D721Med (cell line): ENCODE data around the gene SHROOM3.
A peak's percentile ranks its signal among the peaks of the same experiment; 100 is the strongest.

Experiments used
- DNase-seq: peaks from one replicate; pipeline ENCODE4 v3.0.0; 2011; ENCODE audit warnings: low spot score; ENCODE audit not compliant: insufficient read length
- FAIRE-seq: peaks from 2 replicates; lab custom pipeline; 2011; peaks lifted over from hg19 to GRCh38; lab: Jason Lieb, UNC
- TF ChIP-seq, protein P1 (sequence below): IDR thresholded peaks from 2 replicates; pipeline ENCODE4 v1.5.1; 2012; ENCODE audit warnings: mild to moderate bottlenecking, control low read depth; ENCODE audit not compliant: insufficient read depth; ENCODE audit errors: missing control alignments

The SHROOM3 gene

DNA sequence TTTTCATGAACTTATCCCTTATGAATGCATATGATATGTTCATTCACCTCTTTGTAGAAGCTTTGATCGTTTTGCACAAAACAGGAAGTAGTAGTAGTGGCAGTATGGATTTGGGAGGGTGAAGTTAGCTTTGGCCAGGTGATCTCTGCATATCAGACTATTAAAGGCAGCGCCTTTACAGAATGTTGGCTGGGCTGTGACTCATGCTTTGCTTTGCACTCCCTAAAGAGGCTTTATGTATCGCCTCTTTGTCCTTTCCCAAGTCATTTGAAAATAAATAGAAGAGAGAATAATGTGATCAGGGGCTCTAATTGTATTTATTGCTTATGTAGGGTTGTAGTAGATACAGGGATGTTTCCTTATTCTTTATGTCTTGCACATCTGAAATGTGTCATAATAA lies 50.4 kb downstream of the SHROOM3 start:
- FAIRE-seq, result no peak
- TF ChIP-seq, protein P1, sequence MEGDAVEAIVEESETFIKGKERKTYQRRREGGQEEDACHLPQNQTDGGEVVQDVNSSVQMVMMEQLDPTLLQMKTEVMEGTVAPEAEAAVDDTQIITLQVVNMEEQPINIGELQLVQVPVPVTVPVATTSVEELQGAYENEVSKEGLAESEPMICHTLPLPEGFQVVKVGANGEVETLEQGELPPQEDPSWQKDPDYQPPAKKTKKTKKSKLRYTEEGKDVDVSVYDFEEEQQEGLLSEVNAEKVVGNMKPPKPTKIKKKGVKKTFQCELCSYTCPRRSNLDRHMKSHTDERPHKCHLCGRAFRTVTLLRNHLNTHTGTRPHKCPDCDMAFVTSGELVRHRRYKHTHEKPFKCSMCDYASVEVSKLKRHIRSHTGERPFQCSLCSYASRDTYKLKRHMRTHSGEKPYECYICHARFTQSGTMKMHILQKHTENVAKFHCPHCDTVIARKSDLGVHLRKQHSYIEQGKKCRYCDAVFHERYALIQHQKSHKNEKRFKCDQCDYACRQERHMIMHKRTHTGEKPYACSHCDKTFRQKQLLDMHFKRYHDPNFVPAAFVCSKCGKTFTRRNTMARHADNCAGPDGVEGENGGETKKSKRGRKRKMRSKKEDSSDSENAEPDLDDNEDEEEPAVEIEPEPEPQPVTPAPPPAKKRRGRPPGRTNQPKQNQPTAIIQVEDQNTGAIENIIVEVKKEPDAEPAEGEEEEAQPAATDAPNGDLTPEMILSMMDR, result no peak
- DNase-seq, result no peak

DNA sequence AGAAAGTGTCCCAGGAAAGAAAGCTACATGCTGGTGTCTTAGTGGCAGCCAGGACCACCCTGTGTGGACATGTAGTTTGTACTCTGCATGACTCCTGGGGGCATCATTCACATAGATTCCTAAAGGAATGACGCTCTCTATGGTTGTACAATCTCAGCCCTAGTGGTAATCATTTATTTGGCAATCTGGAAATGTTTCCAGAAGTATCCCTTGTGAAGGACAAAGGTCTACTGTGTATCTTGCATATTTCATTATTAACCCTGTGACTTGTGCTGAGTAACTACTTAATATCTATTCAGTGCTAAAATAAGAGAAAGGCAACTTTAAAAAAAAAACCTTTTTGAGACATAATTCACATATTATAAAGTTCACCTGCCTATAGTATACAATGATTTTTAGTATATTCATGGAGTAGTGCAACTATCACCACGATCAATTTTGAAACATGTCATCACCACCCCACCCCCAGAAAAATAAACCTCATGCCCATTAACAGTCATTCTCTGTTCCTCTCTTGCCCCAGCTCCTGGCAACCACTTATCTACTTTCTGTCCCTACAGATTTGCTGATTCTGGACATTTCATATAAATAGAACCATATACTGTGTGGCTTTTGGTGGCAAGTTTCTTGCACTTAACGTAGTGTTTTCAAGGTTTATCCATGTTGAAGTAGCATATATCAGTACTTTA lies 51.7 kb downstream of the SHROOM3 start:
- no peak for FAIRE-seq

DNA sequence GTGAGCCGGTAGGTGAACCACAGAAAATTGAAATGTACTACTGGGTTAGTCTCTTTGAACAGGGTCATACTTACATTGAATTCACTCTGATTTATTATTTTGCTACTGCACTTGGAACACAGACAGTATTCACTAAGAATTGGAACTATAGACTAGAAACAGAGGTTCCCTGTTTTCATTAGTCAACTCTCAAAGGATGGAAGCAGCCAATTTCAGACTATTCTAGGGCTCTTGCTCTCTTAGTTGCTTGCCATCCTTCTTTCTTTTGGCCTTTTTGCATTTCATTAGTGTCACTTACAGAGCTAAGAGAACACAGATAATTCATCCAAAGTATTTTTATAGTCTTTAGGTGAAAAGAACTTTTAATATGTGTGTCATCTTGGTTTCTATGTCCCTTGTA lies 52.6 kb downstream of the SHROOM3 start:
- DNase-seq (no peak), FAIRE-seq (peak; percentile 56)
- TF ChIP-seq, protein P1, result no peak

More for the DNA sequence above, 51.7 kb downstream of the SHROOM3 start:
- TF ChIP-seq, protein P1, result no peak
- DNase-seq, result no peak

DNA sequence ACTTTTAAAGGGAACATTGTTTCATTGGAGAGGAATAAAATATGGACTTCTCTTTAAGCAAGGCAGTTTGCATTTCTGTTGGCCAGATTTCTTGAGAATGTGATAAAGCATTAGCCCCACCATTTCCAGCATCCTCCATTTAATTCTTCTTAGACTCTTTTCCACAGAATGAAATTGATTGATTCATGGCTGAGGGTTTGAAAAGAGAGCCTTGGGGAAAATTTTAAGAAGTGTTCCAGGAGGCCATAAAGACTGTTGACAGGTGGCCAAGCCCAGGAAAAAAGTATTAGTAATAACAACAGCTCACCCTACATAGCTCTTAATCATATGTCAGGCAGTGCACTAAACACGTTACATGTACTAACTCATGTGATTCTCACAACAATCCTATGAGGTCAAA lies 53.4 kb downstream of the SHROOM3 start:
- FAIRE-seq (no peak), DNase-seq (no peak)
- TF ChIP-seq, protein P1, result no peak

DNA sequence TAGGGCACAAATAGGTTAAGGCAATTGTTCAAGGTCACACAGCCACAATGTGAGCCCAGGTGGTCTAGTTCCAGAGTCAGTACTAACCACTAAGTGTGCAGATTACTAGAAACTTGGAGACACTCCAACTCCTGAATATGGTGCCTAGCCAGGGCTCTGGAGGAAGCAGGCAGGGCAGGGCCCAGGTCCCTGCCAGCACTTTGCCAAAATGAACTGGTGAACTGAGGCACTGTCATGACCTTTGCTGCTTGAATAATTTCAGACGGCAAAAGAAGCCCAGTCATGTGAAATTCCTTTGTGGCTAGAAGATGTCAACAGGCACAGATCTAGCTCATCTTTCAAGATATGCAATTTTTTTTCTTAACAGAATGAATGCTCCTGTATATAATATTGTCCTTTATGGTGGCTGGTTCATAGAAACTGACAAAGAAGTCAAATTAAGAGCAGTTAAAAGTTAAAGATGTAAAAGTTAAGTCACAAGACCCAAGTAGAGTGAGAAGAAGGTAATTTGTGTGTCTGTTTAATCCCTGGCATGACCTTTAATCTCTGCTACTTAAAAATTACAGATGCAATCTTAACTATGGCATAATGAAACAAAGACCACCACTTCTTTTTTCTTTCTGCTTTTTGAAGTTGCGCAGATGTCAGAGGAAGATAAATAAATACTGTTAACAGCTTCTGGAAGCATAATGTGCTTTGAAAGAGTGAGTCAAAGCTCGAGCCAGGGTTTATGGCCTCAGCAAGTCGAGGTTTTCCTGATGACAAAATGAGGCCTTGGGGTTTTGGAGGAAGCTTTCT lies 54.1 kb downstream of the SHROOM3 start:
- no peak for DNase-seq
- TF ChIP-seq, protein P1, result no peak
- no peak for FAIRE-seq

DNA sequence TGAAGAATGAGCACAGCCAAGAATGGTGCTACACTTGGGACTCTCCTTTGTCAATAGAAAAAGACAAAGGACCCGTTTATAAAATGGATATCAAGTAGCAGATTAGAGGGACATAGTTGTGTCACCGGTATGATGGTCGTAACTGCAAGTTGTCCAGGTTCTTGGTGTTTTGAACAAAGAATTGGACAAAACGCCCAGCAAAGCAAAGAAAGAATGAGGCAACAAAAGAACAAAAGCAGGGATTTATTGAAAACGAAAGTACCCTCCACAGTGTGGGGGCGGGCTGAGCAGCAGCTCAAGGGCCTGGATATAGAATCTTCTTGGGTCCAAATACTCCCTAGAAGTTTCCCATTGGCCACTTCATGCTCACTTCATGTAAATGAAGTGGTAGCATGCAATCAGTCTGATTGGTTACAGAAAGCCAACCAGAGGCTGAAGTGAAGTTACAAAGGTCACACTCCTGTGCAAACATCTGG lies 54.7 kb downstream of the SHROOM3 start:
- no peak for DNase-seq
- TF ChIP-seq, protein P1, result no peak
- FAIRE-seq, result no peak
